IMR-90 (cell line): Measurements from ENCODE around the gene MYADM. TPM values are rescaled to one million over a fixed set of nuclear protein-coding genes. Genes with fewer than 3 reads are reported as not detected.

Experiments
- ATAC-seq: fragments of 200-7000 bp; cut with Tn5 transposase; 2 replicates; pipeline ENCODE4 v1.9.1; 2020; ENCODE audit warnings: low read depth, mild to moderate bottlenecking, moderate library complexity
- BruUV-seq: library from RNA; stranded (reverse); fragments of 400-500 nt; replicated peaks from 2 replicates; lab custom pipeline; 2021; lab: Mats Ljungman, UMichigan
- CTCF ChIA-PET: fragments of 300-600 bp; formaldehyde crosslinking; extraction: SDS; loops from one replicate; lab custom pipeline; 2021; ENCODE audit warnings: antibody characterized with exemption; lab: Yijun Ruan, JAX
- POLR2A ChIA-PET: fragments of 300-600 bp; sonication (Branson Sonifier 250); formaldehyde crosslinking; loops from one replicate; lab custom pipeline; 2022; ENCODE audit warnings: antibody characterized with exemption; ENCODE audit not compliant: unreplicated experiment; lab: Charles Lee
- DNase-seq: peaks from one replicate; pipeline ENCODE4 v3.0.0; 2013
- H2AFZ ChIP-seq: replicated peaks from 2 replicates; pipeline ENCODE3; 2013; ENCODE audit warnings: low read length, mild to moderate bottlenecking; ENCODE audit not compliant: poor library complexity
- H2AK5ac ChIP-seq: 2 replicates; pipeline ENCODE4 v1.6.1; 2013; ENCODE audit warnings: low read depth, low read length, inconsistent platforms
- H2AK9ac ChIP-seq: replicated peaks from 2 replicates; pipeline ENCODE3; 2013; ENCODE audit warnings: mild to moderate bottlenecking, low read depth, low read length, moderate library complexity; ENCODE audit not compliant: poor library complexity
- H2BK120ac ChIP-seq: 2 replicates; pipeline ENCODE4 v1.6.1; 2013; ENCODE audit warnings: low read depth, low read length, inconsistent platforms
- H2BK15ac ChIP-seq: 3 replicates; pipeline ENCODE4 v1.6.1; 2013; ENCODE audit warnings: low read depth, low read length, inconsistent platforms
- H2BK20ac ChIP-seq: 2 replicates; pipeline ENCODE4 v1.6.1; 2013; ENCODE audit warnings: low read depth, mild to moderate bottlenecking, inconsistent platforms, low read length, moderate library complexity
- H2BK5ac ChIP-seq: 2 replicates; pipeline ENCODE4 v1.6.1; 2013; ENCODE audit warnings: mild to moderate bottlenecking, low read depth, low read length, inconsistent platforms; ENCODE audit not compliant: poor library complexity, severe bottlenecking
- H3K14ac ChIP-seq: replicated peaks from 2 replicates; pipeline ENCODE4 v1.6.1; 2013; ENCODE audit warnings: low read depth, low read length, inconsistent platforms
- H3K18ac ChIP-seq: 2 replicates; pipeline ENCODE4 v1.6.1; 2013; ENCODE audit warnings: low read depth, low read length, control low read depth
- H3K23ac ChIP-seq: 2 replicates; pipeline ENCODE4 v1.6.1; 2013; ENCODE audit warnings: low read depth, low read length, inconsistent platforms
- H3K27ac ChIP-seq: 2 replicates; pipeline ENCODE4 v1.5.1; 2013; ENCODE audit warnings: mild to moderate bottlenecking, control low read depth, low read length; ENCODE audit not compliant: insufficient read depth
- H3K27me3 ChIP-seq: 2 replicates; pipeline ENCODE4 v1.6.1; 2013; ENCODE audit warnings: low read length; ENCODE audit not compliant: control insufficient read depth, insufficient read depth
- H3K36me3 ChIP-seq: 2 replicates; pipeline ENCODE4 v1.6.1; 2013; ENCODE audit warnings: low read length, mixed read lengths; ENCODE audit not compliant: control insufficient read depth, insufficient read depth
- H3K4ac ChIP-seq: 2 replicates; pipeline ENCODE4 v1.6.1; 2013; ENCODE audit warnings: low read depth, low read length, inconsistent platforms
- H3K4me1 ChIP-seq: 2 replicates; pipeline ENCODE4 v1.6.1; 2013; ENCODE audit warnings: low read length, mixed read lengths; ENCODE audit not compliant: control insufficient read depth, insufficient read depth
- H3K4me2 ChIP-seq: 2 replicates; pipeline ENCODE4 v1.6.1; 2013; ENCODE audit warnings: low read depth, mild to moderate bottlenecking, control low read depth, low read length, moderate library complexity
- H3K4me3 ChIP-seq: 2 replicates; pipeline ENCODE4 v1.5.1; 2013; ENCODE audit warnings: low read depth, mild to moderate bottlenecking, control low read depth, low read length, moderate library complexity; ENCODE audit not compliant: insufficient read depth
- H3K56ac ChIP-seq: 2 replicates; pipeline ENCODE4 v1.6.1; 2013; ENCODE audit warnings: low read length, inconsistent platforms; ENCODE audit not compliant: insufficient read depth; ENCODE audit errors: extremely low read depth
- H3K79me1 ChIP-seq, 2 experiments: 2 replicates each; pipeline ENCODE4 v1.6.1; 2013; ENCODE audit warnings: low read length in 2 of 2, inconsistent platforms in 1 of 2, low read depth in 1 of 2
- H3K9ac ChIP-seq: 2 replicates; pipeline ENCODE4 v1.6.1; 2013; ENCODE audit warnings: low read depth, low read length, control low read depth
- H3K9me1 ChIP-seq: 2 replicates; pipeline ENCODE4 v1.6.1; 2013; ENCODE audit warnings: low read length, inconsistent platforms; ENCODE audit not compliant: insufficient read depth
- H3K9me3 ChIP-seq: 2 replicates; pipeline ENCODE4 v1.6.1; 2013; ENCODE audit warnings: low read length; ENCODE audit not compliant: control insufficient read depth, insufficient read depth
- H4K20me1 ChIP-seq: 2 replicates; pipeline ENCODE4 v1.6.1; 2013; ENCODE audit warnings: low read length, inconsistent platforms; ENCODE audit not compliant: insufficient read depth
- H4K5ac ChIP-seq: 2 replicates; pipeline ENCODE4 v1.6.1; 2013; ENCODE audit warnings: mild to moderate bottlenecking, low read depth, low read length, control low read depth
- H4K8ac ChIP-seq, 2 experiments: 2 replicates each; pipeline ENCODE4 v1.6.1; 2013; ENCODE audit warnings: low read depth in 2 of 2, low read length in 2 of 2, control low read depth in 1 of 2, inconsistent platforms in 1 of 2
- H4K91ac ChIP-seq: 2 replicates; pipeline ENCODE4 v1.6.1; 2013; ENCODE audit warnings: low read depth, low read length, inconsistent platforms; ENCODE audit not compliant: insufficient read depth
- FOS ChIP-seq: fragments of 150-350 bp; IDR thresholded peaks from 2 replicates; pipeline ENCODE4 v1.6.1; 2016; ENCODE audit warnings: low read depth, low read length
- MAFK ChIP-seq: IDR thresholded peaks from 2 replicates; pipeline ENCODE4 v1.6.1; 2012; ENCODE audit warnings: low read depth, low read length, improper control_type of control experiment
- RCOR1 ChIP-seq: IDR thresholded peaks from 2 replicates; pipeline ENCODE4 v1.6.1; 2012; ENCODE audit warnings: mild to moderate bottlenecking, low read length, improper control_type of control experiment; ENCODE audit not compliant: insufficient replicate concordance
- SMC3 ChIP-seq: fragments of 150-350 bp; IDR thresholded peaks from 2 replicates; pipeline ENCODE4 v1.6.1; 2016; ENCODE audit warnings: low read depth, mild to moderate bottlenecking, antibody characterized with exemption, low read length, moderate library complexity
- WGBS, 2 experiments: methylation state at CpG; one replicate each; pipeline versions ENCODE4 v1.1.5 to v1.1.7; 2013; ENCODE audit warnings: missing lambda C conversion rate in 2 of 2; ENCODE audit not compliant: insufficient read length in 1 of 2; ENCODE audit errors: extremely low coverage in 2 of 2; 5-methylcytosine and 5-hydroxymethylcytosine counted together
- dilution Hi-C: fragments of 300-500 bp; cut with HindIII; formaldehyde crosslinking; loops from one replicate; pipeline ENCODE4 v1.14.3; 2018; ENCODE audit warnings: low sequenced_read_pairs; ENCODE audit not compliant: unreplicated experiment
- in situ Hi-C: fragments of 300-500 bp; cut with MboI; formaldehyde crosslinking; loops from 3 replicates; pipeline ENCODE4 v1.14.3; 2019; ENCODE audit warnings: low sequenced_read_pairs, inconsistent platforms, mixed read lengths
- intact Hi-C: fragments of 100-400 bp; cut with micrococcal nuclease; formaldehyde crosslinking; loops from 2 replicates; pipeline ENCODE4 v1.10.0; 2022
- polyA plus RNA-seq, 3 experiments: library from polyadenylated mRNA; depleted of rRNA; stranded (reverse); fragments of >200 nt; gene quantifications; 2 replicates each; pipeline ENCODE4 v1.2.3, GENCODE V29; 2012; ENCODE audit warnings: low replicate concordance in 1 of 3
- total RNA-seq: library from RNA; depleted of rRNA; stranded (reverse); fragments of >200 nt; gene quantifications from 2 replicates; pipeline ENCODE4 v1.2.3, GENCODE V29; 2012

MYADM gene
- total and polyA plus RNA-seq, 2 of the 4 experiments (the other 2 are of a cell fraction), result 4.8 to 96.1 TPM

- peak; percentile 25 for DNase-seq
- Histone ChIP-seq H4K20me1 (no peaks in the 10 kb centered on the region), H2AK5ac (no peak overlapping the region), H3K4me1 (no peaks in the 10 kb centered on the region), H2AFZ (no peak overlapping the region), H3K27me3 (no peaks in the 10 kb centered on the region; the same call in 1 of the 2 replicates), H2AK9ac (no peak overlapping the region), H3K9me1 (no peaks in the 10 kb centered on the region), H3K36me3 (no peaks in the 10 kb centered on the region), H4K91ac (no peak overlapping the region), H3K18ac (no peak overlapping the region), H2BK15ac (no peak overlapping the region), H3K9me3 (no peaks in the 10 kb centered on the region; the same call in none of the 2 replicates), H3K9ac (no peak overlapping the region), H3K23ac (no peak overlapping the region), H2BK120ac (no peak overlapping the region), H4K5ac (no peak overlapping the region), H3K14ac (no peak overlapping the region), H2BK20ac (no peak overlapping the region), H3K79me1 (no peaks in the 10 kb centered on the region), H3K56ac (no peak overlapping the region), H4K8ac (no peak overlapping the region), H3K4me2 (no peak overlapping the region), H3K4me3 (no peak overlapping the region), H2BK5ac (no peak overlapping the region), H3K4ac (no peak overlapping the region), H3K27ac (no peak overlapping the region)
- dilution Hi-C loops (no loop called here), intact Hi-C loops (no loop called here), in situ Hi-C loops (no loop called here)
- WGBS, 2 experiments, result no CpG with 5 or more reads among the region's 7 CpGs
- no TSS peak for BruUV-seq
- no peak for ATAC-seq
- POLR2A ChIA-PET, result no interaction called here
- TF ChIP-seq FOS (no peak), SMC3 (no peak), MAFK (no peak), RCOR1 (no peak)
- CTCF ChIA-PET, result interaction anchor here (0.6 kb wide), 1 partner anchor 14 kb away, joined by 3 read pairs; no protein-coding TSS in a partner anchor
Measured at GRCh38 chr19:53826876-53827275, 40.8 kb upstream of the MYADM start.
